SK-N-SH treated with all-trans-retinoic acid at 6 μM for 48 hours (cell line): ENCODE results near the gene KCNS1.
A peak's percentile ranks its signal among the peaks of the same experiment; 100 is the strongest.

ENCODE experiments used
- ATAC-seq: fragments of 200-7000 bp; cut with Tn5 transposase; 3 replicates; pipeline ENCODE4 v1.9.1; 2020; ENCODE audit warnings: mild to moderate bottlenecking, moderate library complexity
- BACH2 ChIP-seq: fragments of 250-450 bp; sonication (Bioruptor Pico); IDR thresholded peaks from 2 replicates; pipeline ENCODE4 v1.9.0; 2021; ENCODE audit warnings: mild to moderate bottlenecking, borderline replicate concordance
- CREB5 ChIP-seq: fragments of 250-450 bp; sonication (Bioruptor Pico); IDR thresholded peaks from 2 replicates; pipeline ENCODE4 v1.5.1; 2020; ENCODE audit warnings: low read depth, mild to moderate bottlenecking, moderate library complexity
- CSDC2 ChIP-seq: fragments of 250-450 bp; sonication (Bioruptor Pico); IDR thresholded peaks from 2 replicates; pipeline ENCODE4 v1.5.0; 2020; ENCODE audit warnings: mild to moderate bottlenecking, moderate library complexity
- CSRNP3 ChIP-seq: fragments of 250-450 bp; sonication (Bioruptor Pico); IDR thresholded peaks from 2 replicates; pipeline ENCODE4 v1.5.1; 2021; ENCODE audit warnings: mild to moderate bottlenecking, moderate library complexity
- ISL1 ChIP-seq: fragments of 250-450 bp; sonication (Bioruptor Pico); IDR thresholded peaks from 2 replicates; pipeline ENCODE4 v2.1.2; 2022; ENCODE audit warnings: mild to moderate bottlenecking, moderate library complexity
- OSR1 ChIP-seq: fragments of 250-450 bp; sonication (Bioruptor Pico); IDR thresholded peaks from 2 replicates; pipeline ENCODE4 v1.8.0; 2022; ENCODE audit warnings: moderate library complexity, mild to moderate bottlenecking, inconsistent platforms
- PATZ1 ChIP-seq: fragments of 250-450 bp; sonication (Bioruptor Pico); IDR thresholded peaks from 2 replicates; pipeline ENCODE4 v1.8.0; 2020; ENCODE audit warnings: mild to moderate bottlenecking, moderate library complexity, borderline replicate concordance
- PPARA ChIP-seq: fragments of 250-450 bp; sonication (Bioruptor Pico); IDR thresholded peaks from 2 replicates; pipeline ENCODE4 v1.5.0; 2020; ENCODE audit warnings: mild to moderate bottlenecking, borderline replicate concordance
- SNAI2 ChIP-seq: fragments of 250-450 bp; sonication (Bioruptor Pico); IDR thresholded peaks from 2 replicates; pipeline ENCODE4 v1.5.0; 2020; ENCODE audit warnings: mild to moderate bottlenecking, moderate library complexity
- TCF4 ChIP-seq: fragments of 250-450 bp; sonication (Bioruptor Pico); IDR thresholded peaks from 2 replicates; pipeline ENCODE4 v1.8.0; 2021; ENCODE audit warnings: mild to moderate bottlenecking, moderate library complexity, borderline replicate concordance
- TOX ChIP-seq: fragments of 250-450 bp; sonication (Bioruptor Pico); IDR thresholded peaks from 2 replicates; pipeline ENCODE4 v1.8.0; 2021; ENCODE audit warnings: mild to moderate bottlenecking, moderate library complexity, borderline replicate concordance
- TSHZ2 ChIP-seq: fragments of 250-450 bp; sonication (Bioruptor Pico); IDR thresholded peaks from 2 replicates; pipeline ENCODE4 v1.5.0; 2020; ENCODE audit warnings: mild to moderate bottlenecking, moderate library complexity
- ZC3H10 ChIP-seq: fragments of 250-450 bp; sonication (Bioruptor Pico); IDR thresholded peaks from 2 replicates; pipeline ENCODE4 v1.5.1; 2021; ENCODE audit warnings: mild to moderate bottlenecking, moderate library complexity
- ZFP3 ChIP-seq: fragments of 250-450 bp; sonication (Bioruptor Pico); IDR thresholded peaks from 2 replicates; pipeline ENCODE4 v1.5.0; 2020; ENCODE audit warnings: mild to moderate bottlenecking, moderate library complexity
- ZFP30 ChIP-seq: fragments of 450-650 bp; formaldehyde crosslinking; IDR thresholded peaks from 2 replicates; pipeline ENCODE4 v1.5.0; 2022; ENCODE audit warnings: mild to moderate bottlenecking, moderate library complexity
- ZNF565 ChIP-seq: fragments of 450-650 bp; formaldehyde crosslinking; conservative IDR thresholded peaks from 2 replicates; pipeline ENCODE4 v1.5.0; 2020; ENCODE audit warnings: low read depth, mild to moderate bottlenecking, moderate library complexity
- ZNF8 ChIP-seq: fragments of 450-650 bp; formaldehyde crosslinking; IDR thresholded peaks from 2 replicates; pipeline ENCODE4 v1.5.0; 2020; ENCODE audit warnings: mild to moderate bottlenecking, moderate library complexity

KCNS1 gene

GRCh38 chr20:45098103-45098773, 2.7 kb downstream of the KCNS1 start:
- TF ChIP-seq CSRNP3 (no peak), TSHZ2 (CRISPR knock-in tag) (no peak), BACH2 (no peak), CSDC2 (no peak), OSR1 (CRISPR knock-in tag) (no peak)
- ATAC-seq, result no peak

GRCh38 chr20:45097485-45098102, 3.3 kb downstream of the KCNS1 start:
- no peak for TF ChIP-seq ZNF8 (CRISPR knock-in tag)
- TF ChIP-seq CSDC2, result no peak
- no peak for TF ChIP-seq TCF4 (CRISPR knock-in tag)
- TF ChIP-seq TOX (CRISPR knock-in tag), result no peak
- TF ChIP-seq, all 23 proteins: peak for 0
- ATAC-seq, result no peak

GRCh38 chr20:45096781-45097180, 4.1 kb downstream of the KCNS1 start:
- no peak for TF ChIP-seq ZNF565 (CRISPR knock-in tag)
- no peak for TF ChIP-seq CSDC2
- no peak for TF ChIP-seq ZFP3
- no peak for TF ChIP-seq ZC3H10 (CRISPR knock-in tag)
- no peak for TF ChIP-seq ISL1 (CRISPR knock-in tag)
- TF ChIP-seq PATZ1 (CRISPR knock-in tag), result no peak
- no peak for TF ChIP-seq PPARA (CRISPR knock-in tag)
- no peak; the same call in 2 of the 3 replicates for ATAC-seq

- TF ChIP-seq ISL1 (CRISPR knock-in tag) (no peak), OSR1 (CRISPR knock-in tag) (no peak), ZNF565 (CRISPR knock-in tag) (no peak), PPARA (CRISPR knock-in tag) (no peak), SNAI2 (CRISPR knock-in tag) (no peak), ZNF8 (CRISPR knock-in tag) (no peak), BACH2 (no peak), CSRNP3 (no peak), TCF4 (CRISPR knock-in tag) (no peak), ZFP30 (CRISPR knock-in tag) (no peak), ZC3H10 (CRISPR knock-in tag) (no peak), CREB5 (CRISPR knock-in tag) (no peak), ZFP3 (no peak)
- peak; percentile 86; the same call in 2 of the 3 replicates for ATAC-seq
Measured at GRCh38 chr20:45095805-45096238, 5.1 kb downstream of the KCNS1 start.
